Fibroblast of upper back skin (primary cell): ENCODE data around the gene VEGFA.
A peak's percentile ranks its signal among the peaks of the same experiment; 100 is the strongest.

Source experiments
- DNase-seq: peaks from one replicate; pipeline ENCODE4 v3.0.0-alpha.2; 2013

Gene VEGFA

DNA sequence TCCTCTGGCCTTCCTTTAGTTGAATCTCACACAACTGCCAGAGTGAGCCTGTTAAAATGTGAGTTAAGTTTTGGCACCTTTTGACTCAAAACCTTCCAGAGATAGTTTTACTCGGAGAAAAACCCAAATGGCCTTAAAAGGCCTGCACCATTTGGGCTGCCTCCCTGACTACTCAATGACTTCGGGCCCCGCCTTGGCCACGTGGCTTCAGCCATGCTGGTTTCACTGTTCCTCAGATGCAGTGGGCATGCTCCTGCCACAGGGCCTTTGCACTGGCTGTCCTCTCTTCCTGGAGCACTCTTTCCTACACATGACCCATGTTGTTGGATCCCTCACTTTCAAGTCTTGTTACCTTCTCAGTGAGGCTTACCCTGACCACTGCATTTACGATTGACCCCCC is 18.3 kb downstream of the VEGFA start:
- peak; percentile 45 for DNase-seq

DNA sequence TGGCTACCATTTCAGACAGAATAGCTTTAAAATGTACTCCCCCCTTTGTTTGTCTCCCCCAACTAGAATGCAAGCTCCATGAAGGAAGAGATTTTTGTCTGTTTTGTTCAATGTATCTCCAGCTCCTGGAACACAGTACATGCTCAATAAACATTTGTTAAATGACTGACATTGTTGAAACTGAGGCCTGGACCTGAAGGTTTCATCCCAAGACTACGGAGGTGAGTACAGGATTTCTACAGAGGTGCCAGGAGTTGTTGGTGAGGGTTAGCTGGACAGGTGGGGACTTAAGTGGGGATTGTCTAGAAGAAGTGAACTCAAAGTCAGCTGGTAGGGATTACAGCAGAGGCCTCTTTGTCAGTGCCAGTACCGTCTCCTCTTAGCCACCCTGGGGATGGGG is 19.4 kb downstream of the VEGFA start:
- no peak for DNase-seq

DNA sequence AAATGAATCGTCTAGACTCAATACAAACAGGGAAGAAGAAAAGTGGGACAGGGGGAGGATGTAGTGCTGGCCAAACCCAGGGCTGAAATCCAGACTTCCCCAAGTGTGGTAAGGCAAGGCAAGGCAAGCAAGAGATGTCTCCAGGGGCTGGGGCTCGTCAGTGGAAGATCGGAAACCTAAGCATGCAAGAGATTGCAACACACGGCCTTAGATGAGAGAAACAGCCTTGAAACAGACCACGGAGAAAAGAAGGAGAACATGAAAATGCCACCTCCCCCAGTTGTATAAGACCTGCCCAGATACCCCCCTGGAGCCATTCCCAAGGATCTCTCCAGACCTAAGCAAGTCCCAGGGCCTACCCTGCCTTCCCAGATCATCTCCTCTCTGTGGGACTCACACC is 20.0 kb downstream of the VEGFA start:
- peak; percentile 89 for DNase-seq

DNA sequence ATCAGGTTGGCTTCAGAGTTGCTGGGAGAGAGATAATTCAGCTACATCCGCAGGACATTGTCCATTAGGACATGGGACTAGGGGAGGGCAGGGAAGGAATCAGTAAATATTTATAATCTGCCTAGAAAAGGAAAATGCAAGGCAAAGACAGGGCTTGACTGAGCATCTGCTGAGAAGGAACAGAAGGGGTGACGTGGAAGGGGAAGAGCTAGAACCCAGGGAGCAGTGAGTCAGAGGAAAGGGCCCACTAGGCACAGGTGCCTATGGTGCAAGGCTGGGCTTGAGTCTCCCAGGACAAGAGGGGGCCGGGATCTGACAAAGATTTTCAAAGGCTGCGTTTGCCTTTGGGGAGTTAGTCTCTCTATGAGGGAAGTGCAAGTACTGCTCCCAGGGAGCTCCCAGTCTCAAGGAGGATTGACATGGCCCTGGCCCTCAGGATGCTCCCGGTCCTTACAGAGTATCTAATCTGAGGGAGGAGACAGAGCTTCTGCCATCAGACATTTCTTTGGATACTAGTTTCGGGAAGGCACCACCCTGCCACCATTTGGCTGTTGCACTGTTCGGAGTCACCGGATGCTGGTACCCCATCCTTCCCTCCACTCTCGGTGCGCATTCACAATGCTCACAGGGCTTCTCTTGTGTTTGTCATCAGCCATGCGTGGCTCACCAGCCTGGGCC is 21.9 kb downstream of the VEGFA start:
- no peak for DNase-seq

DNA sequence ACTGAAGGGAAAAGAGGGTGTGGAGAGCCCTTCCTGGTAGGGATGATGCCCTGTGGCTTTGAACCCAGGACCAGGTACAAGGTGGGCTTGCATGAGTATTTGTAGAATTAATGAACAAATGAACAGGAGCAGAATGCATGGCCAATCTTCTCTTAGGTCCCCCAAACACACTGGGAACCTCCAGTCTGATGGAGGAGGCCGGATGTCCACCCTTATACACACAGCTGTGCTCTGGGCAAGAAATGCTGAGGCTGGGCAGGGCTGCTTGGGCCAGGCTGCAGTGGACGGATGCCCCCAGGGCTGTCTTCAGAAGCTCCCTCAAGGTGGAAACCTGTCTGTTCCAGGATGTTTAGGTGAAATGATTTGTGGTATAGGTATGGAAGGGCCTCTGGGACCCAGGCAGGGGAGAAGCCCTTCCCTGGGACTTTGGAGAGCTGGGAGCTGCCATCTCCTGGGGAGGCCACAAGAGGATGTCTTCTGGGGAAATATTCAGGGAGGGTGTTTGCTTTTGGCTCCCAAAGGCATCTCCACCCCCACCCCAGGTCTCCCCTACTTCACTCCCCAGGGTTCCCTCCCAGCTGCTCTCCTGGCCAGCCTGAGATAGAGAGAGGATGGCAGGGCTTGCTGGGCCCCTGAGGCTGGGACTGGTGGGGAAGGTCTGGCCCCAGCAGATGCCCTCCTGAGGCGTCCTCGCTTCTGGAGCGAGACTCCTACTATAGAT is 23.3 kb downstream of the VEGFA start:
- no peak for DNase-seq

DNA sequence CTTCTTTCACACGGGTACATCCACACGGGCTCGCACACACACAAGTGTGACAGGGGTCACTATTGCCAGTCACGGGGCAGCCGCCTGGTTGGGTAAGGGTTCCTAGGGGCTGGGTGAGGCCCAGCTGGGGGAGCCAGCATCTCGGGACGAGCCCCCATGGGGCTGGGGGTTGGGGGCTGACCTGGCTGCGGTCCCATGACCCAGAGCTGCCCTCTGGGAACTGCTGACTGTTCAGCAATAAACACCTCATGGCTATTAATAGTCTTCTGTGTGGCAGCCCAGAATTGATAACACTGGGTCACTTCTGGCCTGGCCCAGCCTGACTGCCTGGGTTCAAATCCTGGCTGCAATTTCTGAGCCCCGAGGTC is 23.8 kb downstream of the VEGFA start:
- no peak for DNase-seq

DNA sequence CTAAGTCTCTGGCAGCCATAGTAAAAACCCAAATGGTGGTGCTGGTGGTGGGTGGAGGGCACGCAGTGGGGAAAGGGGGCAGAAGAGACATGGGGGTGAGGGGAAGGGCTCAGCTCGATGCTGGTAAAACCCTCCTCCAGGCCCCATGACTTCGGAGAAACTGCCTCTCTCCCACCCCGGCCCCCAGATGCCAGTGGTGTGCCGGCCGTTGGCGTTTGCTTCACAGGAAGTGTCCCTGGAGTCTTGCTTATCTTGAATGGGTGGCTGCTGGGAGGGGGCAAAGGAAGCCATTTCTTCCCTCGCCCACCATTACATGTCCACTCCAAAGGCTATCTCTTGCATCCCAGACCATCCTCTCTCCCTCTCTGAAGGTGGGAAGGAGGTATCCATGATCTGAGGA is 25.4 kb downstream of the VEGFA start:
- no peak for DNase-seq

DNA sequence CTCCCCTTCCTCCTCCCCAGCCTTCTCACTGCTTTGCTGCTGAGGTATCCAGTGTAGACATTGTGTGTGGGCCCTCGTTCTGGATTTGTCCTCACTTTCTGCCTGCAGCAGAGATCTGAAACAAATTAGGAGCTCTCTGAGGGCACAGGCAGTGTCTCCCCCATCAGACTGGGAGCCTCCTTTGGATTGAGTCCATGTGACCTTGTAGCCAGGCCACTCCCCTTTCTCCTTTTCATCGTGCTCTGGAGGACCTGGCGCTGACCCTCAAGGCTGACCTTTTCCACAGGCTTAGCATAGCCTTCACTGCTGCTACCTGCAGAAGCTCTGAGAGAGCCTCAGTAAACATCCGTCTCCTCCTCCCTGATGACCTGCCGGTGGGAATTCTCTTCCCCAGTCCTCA is 26.2 kb downstream of the VEGFA start:
- DNase-seq, result no peak

DNA sequence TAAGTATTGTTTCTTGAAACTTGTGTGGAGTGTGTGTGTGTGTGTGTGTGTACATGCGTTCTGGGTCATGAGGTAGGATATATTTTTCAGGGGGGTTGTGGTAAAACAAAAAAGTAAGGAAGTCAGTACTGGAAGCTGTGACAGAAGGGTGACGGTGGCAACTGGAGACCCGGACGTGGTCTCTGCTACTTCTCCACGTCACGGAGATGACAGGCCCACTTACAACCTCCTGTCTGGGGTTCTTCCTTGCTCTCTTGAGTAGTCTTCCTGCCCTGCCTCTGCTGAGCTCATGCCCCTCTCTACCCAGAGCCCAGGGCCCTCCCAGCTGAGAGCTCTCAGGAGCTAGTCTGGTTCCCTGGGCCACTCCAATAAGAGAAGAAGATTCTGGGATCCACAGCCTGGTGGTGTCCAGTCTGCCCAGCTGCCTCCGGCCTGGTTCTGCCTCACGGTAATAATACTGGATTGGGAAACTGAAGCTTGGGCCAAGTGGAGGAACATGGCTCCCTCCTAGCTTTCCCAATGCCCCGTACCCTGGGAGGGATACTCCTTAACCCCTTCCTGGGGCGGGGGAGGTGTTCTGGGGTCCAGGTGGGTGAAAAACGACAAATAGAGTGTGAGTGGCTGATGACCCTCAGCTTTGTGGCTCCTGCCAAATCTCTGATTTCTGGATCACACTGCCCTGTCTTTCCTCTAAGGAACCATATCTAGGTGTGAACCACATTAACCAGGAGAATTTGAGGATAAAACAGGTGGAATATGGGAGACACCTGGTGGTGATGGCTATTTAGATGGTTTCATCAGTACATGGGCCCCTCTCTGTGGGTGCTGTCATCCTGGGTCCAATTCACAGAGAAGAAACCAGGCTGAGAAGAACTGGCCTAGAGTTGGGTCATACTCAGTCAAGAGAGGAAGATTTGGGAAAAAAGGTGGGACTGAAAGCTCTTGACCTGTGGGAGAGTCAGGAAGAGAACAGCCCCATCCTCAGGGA is 27.2 kb downstream of the VEGFA start:
- no peak for DNase-seq

DNA sequence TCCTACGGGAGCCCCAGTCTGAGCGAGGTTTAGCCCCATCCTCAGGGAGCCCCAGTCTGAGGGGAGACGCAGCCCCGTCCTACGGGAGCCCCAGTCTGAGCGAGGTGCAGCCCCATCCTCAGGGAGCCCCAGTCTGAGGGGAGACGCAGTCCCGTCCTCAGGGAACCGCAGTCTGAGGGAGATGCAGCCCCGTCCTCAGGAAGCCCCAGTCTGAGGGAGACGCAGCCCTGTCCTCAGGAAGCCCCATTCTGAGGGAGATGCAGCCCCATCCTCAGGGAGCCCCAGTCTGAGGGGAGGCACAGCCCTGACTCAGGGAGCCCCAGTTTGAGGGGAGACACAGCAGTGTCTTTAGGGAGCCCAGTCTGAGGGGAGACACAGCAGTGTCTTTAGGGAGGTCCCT is 27.9 kb downstream of the VEGFA start:
- no peak for DNase-seq

DNA sequence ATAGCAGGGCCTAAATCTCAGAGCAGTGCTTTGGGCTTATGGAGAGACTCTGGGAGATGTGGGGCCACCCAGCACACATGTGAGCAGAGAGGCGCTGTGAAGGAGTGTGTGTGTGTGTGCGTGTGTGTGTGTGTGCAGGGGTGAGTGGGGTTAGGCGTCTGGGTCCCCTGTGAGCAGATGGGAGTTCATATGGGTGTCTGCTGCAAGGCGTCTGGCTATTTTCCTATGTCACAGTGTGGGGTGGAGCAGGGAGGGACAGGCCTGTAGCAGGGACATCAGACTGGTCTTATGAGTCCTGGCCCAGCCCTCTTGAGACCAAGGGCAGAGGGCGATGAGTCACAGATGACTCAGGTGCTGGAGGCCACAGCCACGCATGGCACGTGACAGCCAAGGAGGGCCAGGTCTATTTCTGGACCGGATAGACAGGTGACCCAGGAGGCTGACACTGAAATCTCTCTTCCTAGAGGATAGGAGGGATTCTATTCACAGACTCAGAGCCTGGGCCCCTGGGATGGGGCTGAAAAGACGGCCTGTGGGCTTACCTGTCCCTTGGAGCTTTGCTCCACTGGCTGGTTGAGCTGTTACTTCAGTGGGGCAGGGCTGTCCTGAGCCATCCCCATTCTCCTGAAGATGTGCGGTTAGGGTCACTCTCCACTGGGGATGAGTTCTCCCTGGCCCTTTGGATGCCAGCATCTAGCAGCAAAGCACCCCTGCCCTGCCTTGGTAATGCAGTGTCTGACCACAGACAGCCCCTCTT is 28.9 kb downstream of the VEGFA start:
- DNase-seq, result no peak

DNA sequence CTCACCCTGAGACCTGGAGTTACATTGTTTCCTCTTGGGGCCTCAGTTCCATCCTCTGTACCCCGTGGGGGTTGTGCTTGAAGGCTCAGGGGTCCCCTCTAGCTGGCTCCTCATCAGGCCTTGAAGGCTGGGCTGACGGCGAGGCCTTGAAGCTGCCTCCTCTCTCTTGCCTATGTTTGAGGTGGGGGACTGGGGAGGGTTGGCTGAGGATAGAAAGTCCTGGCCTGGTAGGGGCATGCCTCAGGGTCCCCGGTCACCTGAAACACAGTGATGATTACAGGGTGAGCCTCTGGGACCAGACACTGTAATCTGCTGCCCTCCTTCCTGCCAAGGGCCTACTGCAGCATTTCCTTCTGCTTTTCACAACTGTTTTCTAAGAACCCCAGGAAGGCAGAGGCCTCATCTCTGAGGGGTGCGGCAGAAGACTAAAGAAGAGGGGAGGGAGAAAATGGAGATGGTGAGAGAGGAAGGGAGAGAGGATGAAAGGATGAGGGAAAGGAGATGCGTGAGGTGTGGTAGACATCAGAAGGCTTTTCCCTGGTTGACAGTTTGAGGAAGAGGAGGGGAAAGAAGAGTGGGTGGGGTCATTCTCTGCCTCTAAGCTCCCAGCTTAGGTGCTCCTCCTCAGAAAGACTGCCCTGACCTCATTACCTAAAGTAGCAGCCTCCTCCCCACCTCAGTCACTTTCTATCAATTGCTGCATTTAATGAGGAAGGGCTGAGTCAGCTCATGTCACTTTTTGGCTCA is 29.7 kb downstream of the VEGFA start:
- no peak for DNase-seq

DNA sequence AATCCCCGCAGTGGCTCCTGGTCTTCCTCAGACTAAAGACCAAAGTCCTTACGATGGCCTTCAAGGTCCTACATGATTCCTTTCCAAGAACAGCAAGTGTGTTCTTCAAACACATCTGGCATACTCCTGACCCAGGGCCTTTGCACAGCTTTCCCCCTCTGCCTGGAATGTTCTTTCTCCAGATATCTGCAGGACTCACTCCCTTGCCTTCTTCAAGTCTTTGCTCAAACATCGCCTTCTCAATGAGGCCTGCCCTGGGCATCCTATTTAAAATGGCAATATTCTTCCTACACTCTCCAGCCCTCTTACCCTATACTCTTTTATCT is 30.2 kb downstream of the VEGFA start:
- no peak for DNase-seq

DNA sequence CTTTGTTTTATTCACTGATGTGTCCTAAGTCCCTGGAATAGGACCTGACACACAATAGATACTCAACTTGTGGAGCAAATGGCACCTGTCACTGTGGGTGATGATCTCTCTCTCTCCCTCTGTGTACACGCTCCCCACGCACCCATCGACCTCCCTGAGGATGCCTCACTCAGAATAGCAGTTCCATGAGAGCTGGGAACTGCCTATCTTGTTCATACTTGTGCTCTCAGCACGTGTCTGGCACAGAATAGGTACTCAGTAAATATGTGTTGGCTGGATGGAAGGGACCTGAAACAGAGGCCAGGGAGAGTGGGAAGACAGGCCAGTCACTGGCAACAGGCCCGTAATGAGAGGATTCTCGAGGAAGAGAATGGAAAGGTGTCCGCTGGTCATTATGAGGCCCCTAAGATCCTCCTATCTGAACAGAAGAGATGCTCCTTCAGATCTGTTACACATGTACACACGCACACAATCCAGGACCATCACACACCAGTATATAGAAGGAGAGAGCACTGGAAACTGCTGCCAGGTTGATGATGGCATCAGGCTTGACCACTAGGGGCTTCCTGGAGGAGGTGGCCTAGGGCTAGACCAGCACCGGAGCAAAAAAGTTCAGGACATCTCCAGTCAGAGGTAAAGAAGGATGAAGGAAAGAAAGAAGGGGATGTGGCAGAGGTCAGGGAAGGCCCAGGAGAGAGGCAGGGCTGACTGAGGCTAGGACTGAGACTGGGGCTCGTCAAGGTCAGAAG is 30.9 kb downstream of the VEGFA start:
- no peak for DNase-seq

DNA sequence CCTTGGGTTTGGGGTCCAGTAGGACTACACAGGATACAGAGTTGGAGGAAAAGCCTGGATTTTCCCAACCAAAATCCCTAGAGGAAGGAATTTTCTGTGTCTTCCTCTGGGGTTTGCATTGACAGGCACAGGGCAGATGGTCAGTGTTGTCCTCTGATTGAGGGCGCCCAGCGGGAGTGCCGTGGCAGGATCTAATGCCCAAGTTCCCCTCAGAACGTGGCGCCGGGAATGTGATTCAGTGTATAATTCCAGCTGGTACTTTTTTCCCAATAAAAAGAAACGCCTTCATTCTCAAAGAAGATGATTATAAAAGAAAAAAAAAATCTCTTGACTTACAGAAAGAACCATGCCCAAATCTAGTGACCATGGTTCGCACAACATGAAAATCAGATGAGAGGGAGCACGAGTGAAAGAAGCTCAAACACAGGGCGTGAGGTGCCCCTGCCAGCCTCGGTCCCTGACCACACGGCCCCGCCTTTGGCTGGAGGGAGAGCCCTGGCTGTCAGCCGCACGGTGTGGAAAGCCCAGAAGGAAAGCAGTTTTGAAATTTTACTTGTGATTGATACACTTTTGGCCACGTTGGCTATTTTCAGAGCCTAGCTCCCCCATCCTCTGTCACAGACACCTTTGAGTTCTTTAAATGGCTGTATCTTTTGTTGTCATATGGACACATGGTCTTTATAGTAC is 31.6 kb downstream of the VEGFA start:
- DNase-seq, result no peak

DNA sequence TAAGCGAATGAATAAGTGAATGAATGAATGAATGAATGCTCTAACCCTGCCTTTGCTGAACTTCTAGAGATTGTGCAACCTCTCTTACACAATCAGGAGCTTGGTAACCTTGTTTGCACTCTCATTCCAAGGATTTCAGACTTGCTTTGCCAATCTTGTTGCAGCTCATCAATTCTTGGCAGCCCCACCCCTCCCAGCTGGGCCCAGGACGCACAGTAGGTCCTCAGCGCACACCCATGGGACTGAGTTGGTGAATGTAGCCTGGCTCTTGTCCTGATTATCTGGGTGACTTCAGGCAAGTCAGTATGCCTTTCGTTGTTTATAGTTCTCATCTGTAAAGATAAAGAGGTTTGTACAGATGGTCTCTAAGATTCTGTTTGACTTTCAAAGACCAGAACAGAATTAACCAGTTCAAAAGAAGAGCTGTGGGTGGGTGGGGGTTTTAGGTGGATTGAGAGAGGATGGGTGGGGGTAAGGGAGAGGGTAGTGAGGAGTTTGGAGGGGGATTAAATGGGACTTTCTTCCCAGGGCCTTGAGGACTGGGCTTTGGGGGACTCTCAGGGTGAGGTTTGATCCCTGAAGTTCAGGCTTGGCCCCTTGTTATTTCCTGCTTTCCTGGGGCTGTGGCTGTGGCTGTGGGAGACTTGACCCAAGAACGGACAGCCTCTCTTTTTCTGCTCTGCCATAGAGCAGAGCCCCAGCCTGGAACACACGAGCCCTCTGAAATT is 33.2 kb downstream of the VEGFA start:
- DNase-seq, result no peak

DNA sequence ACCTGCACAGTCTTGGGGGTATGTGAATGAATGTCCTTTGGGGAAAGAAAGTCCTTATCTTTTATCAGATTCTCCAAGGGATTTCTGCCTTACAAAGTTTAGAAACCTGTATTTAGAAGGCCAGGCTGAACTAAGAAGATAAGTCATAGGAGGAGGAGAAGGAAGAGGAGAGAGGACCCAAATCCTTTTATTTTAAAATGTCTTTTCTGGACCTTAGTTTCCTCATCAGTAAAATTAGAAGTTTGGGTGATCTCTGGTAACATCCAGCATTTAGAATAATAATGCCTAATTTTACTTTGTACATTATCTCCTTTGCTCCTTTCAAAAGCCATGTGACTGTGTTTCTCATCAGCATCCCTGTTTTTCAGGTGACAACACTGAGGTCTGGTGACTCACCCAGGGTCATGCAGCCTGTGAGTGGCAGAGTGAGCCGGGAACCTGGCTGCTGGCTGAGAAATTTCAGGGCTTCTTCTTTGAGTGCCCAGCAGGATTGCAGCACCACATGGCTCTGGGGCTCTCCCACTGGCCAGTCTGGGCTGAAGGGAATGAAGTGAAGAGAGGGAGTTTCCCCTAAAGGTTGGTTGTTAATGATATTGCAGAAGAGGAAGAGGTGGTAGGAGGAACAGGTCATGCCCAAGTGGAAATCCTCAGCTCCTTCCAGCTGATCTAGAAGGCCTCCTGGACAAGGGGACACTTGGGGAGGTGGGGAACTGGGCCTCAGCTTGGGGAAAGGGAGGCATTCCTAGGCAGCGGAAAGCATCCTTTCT is 34.0 kb downstream of the VEGFA start:
- DNase-seq, result no peak

DNA sequence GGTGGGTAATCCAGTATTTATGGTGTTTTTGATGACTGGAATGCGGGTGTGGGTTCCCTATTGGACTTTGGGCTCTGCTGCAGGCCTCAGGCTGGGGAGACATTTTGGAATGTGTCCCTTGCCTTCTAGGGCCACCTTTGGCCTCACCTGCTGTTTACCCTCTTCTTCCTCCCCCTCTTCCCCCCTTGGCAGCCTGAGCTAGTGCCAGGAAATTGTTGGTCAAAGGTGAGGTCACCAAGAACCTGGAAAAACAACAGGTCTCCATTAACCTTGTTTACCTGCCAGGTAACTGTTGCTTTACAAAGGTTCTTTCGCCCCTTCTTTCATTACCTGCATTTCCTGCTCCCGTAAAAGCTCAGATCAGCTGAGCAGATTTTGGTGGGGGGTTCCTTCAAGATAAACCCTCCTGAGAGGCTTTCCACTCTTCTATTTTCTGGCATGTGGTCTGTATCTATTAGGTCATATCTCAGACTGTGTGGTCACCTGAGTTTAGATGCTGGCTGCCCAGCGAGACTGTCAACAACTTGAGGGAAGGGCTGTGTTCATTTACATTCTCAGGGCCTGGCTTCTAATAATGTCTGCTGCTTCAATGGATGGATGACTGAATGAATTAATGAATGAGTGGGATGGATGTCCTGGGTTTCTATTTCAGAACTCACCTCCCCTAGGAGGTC is 34.7 kb downstream of the VEGFA start:
- no peak for DNase-seq

DNA sequence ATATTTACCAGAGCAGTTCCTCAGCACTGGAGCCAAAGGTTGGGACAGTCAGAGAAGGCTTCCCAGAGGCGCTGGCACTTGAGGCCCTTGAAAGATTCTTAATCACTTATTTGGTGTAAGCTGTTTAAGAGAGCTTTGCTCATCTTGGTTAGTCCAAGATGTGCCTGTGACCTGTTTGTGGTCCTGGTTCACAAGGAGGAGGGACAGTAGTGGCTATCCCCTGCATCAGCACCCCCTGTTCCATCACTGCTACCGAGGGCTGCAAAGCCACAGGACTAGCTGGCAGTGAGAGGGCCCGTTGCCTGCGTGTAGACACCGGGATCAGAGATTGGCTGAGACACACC is 35.7 kb downstream of the VEGFA start:
- DNase-seq, result no peak
